NOMO-1 treated with DMSO at 0.1 percent for 48 hours (cell line): Measurements from ENCODE around the gene VTN.

Experiments
- DNase-seq: peaks from one replicate; lab custom pipeline; 2025; ENCODE audit not compliant: unreplicated experiment; lab: John Stamatoyannopoulos, UW

VTN gene

DNA sequence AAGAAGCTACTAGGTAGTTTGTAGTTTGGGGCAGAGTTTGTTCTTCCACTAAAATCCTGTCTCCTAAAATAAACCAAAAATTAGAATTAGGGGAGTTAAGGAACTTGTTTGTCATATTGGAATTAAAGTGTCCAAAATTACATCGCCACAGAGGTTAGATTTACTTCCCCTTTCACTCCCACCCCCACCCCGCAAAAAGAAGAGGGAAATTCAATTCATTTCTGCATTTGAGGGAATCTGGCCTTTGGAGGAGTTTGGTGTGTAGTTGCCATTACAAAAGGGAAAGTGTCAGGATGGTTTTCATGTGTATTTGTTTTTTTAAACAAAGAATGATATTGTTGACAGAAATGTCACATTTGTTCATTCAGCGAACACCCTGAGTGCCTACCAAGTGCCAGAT lies 45.3 kb downstream of the VTN start:
- DNase-seq, result peak; percentile 48

DNA sequence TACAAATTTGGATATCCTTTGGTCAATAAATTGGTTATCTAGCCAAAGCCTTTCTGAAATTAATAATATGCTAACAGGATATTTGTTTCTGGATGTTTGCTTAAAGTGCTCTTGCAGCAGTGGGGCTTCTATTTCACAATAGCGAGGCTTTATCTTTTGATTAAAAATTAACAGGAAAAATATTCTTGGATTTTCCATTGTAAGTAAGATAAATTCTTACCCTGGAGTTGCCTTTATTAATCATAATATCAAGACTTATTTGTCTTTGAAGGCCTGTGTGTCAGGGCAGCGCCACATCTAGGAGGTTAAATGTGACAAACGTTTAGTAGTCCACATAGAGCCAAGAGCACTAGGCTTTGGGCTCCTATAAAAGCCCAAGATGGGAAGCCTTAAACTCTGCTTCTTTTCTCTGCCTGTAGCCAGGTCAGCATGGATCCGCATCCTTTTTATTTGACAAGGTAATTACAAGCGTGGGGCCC lies 45.8 kb downstream of the VTN start:
- DNase-seq, result no peak

DNA sequence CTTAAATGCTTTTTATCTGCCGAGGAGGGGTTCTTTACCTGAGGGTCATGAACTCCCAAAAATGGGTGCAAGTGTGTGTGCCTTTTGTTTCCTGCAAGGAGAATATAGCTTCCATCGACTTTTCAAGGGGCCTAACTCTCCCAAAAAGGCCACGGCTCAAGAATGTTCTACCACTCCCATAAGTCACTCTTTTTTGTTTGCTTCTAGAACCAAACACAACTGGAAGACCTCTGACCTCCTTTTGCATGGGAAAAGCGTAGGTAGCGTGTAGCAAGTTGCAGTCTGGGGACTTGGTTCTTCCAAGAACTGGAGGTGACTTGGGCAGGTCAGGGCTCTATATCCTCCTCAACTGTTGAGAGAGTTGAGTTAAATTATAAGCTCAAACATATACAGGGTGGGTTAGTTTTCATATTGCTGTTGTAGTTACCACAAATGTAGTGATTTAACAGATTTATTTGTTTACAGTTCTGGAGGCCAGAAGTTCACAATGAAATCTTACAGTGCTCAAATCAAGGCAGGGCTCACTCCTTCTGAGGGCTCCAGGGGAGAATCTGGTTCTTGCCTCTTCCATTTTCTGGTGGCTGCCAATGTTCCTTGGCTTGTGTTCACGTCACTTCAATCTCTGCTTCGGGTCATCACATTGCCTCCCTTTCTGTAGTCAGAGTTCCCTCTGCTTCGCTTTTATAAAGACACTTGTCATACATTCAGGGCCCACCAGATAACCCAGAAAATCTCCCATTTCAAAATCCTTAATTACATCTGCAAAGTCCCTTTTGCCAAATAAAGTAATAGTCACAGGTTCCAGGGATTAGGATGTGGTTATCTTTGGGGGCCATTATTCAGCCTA lies 49.7 kb downstream of the VTN start:
- DNase-seq, result no peak

GRCh38 chr17:28319598-28319935 lies 50.5 kb downstream of the VTN start:
- DNase-seq, result peak; percentile 31

DNA sequence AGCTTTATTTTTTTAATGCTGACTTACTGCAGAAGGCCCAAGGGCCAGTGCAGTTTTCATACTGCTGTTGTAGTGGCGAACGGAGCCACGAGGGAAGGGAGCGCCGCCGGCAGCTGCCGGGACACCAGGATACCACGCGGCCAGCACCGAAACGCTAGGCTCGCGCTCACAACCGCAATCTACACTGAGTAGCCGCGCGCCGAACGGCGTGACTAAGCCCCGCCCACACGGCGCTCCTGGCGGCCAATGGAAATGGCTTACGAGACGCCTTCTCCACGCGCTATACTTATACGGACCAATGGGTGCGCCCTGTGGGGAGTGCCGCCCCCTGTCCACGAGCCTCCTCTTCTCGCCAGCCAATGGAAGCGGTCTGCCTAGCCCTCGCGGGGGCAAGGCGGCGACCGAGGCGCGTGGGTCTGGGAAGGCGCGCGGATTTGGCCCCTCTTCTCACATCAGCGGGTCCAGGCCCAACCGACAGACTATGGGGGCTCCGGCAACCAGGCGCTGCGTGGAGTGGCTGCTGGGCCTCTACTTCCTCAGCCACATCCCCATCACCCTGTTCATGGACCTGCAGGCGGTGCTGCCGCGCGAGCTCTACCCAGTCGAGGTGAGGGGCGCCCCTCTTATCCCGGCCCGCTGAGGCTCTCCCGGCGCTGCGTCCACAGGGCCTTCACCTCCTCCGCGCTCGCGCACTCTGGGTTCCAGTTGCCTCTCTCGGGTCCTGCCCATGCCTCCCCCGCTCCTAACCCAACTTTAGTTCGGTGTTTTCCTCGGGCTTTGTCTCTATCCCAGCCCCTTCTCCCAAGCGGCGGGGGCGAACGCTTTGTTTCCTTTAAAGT lies 51.1 kb downstream of the VTN start, which contains the start of gene TMEM97:
TSS of gene TMEM97 (plus strand) at position 442 of the 839 bp plus-strand sequence. CDS start at position 482, 40 bp downstream.
- peak; percentile 98 for DNase-seq

DNA sequence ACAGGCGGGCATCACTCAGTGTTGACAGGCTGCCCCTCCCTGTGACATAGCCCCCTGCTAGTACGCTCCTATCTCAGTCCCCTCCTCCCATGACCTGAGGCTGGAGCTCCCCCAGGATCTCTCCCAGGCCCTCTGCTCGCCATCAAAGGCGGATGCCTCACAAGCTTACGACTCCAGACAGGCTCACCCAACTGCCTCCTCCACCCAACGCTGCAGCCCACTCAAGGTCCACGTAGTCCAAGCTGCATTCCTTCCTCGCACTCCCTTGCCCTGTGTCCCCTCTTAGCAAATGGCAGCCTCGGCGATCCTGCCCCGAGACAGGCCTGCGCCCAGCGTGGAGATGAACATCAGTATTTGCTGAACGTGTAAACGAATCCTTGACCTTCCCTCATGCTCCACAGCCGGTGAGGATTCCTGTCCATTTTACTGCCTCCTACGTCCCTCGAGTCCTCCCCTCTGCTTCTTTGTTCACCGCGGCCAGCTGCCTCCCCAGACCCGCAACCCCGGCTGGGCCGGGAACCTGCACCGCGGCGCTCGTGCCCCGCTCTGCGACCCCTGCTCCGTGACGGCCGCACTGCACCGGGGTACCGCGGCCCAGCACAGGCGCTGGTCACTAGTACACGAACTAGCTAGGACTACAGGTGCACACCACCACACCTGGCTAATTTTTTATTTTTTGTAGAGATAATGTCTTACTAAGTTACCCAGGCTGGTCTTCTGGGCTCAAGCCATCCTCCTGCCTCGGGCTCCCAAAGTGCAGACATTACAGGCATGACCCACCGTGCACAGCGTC lies 51.9 kb downstream of the VTN start:
- peak; percentile 27 for DNase-seq
